ENCODE results near the gene CNGB1. TPM values are rescaled to one million over a fixed set of nuclear protein-coding genes. Genes with fewer than 3 reads are reported as not detected.

The CNGB1 gene
- total RNA-seq, 4 donors from 2014 or later: 0.14 to 1.9 (median 0.87) TPM

DNA sequence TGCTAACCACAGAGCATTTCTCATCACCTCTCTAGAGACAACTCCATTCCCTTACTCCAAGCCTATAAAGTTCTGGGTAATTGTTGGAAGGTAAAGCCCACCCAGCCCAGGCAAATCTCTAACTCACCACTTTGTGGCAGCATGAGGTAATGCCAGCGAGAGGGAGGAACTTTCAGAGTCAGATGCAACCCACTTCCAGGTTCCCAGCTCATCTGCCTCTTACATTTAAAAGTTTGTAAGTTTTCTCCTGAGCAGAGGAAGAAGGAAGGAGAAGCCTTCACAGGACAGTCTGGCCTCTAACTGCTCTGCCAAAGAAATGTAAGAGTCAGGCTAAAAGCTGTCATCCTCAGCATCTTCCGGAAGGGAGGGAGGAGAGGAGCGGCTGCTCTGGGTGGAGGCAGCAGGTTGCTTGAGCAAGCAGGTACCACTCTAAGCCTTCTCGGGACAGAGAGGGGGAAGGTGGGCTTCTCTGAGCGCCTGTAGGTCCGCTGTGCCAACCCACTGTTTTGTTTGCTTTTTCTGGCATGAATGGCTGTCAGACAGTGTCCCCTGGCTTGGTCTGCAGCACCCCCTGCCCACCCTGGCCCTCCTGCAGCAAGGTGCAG, 28.5 kb upstream of the CNGB1 start:
- Histone ChIP-seq H3K4me3 (peak overlapping the region; percentile 70 to 94 (median 90)), H3K9me3 (no peaks in the 10 kb centered on the region), H3K27me3 (no peaks in the 10 kb centered on the region), H3K4me1 (peaks cover 0 to 36% (median 17%) of the 10 kb centered on the region in 4 donors), H3K36me3 (peaks cover 0 to 15% (median 3%) of the 10 kb centered on the region in 4 donors), H3K27ac (peak overlapping the region; percentile 94 to 98 (median 96))
- TF ChIP-seq EP300 (IDR thresholded peaks at IDR 0.05; ENCODE audit: low read depth): no peak
- TF ChIP-seq, protein P1, sequence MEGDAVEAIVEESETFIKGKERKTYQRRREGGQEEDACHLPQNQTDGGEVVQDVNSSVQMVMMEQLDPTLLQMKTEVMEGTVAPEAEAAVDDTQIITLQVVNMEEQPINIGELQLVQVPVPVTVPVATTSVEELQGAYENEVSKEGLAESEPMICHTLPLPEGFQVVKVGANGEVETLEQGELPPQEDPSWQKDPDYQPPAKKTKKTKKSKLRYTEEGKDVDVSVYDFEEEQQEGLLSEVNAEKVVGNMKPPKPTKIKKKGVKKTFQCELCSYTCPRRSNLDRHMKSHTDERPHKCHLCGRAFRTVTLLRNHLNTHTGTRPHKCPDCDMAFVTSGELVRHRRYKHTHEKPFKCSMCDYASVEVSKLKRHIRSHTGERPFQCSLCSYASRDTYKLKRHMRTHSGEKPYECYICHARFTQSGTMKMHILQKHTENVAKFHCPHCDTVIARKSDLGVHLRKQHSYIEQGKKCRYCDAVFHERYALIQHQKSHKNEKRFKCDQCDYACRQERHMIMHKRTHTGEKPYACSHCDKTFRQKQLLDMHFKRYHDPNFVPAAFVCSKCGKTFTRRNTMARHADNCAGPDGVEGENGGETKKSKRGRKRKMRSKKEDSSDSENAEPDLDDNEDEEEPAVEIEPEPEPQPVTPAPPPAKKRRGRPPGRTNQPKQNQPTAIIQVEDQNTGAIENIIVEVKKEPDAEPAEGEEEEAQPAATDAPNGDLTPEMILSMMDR (IDR thresholded peaks at IDR 0.05): no peak
- no peak for TF ChIP-seq POLR2A (IDR thresholded peaks at IDR 0.05)
- TF ChIP-seq POLR2AphosphoS5 (IDR thresholded peaks at IDR 0.05): no peak
- in situ Hi-C loops (cut with MboI; ENCODE audit: low pct_ligation_motif_present in 1 of 4, low pct_unique_long_range_greater_than_20kb in 1 of 4, low sequenced_read_pairs in 3 of 4): no loop called here
- 11 to 14% methylated on average over 3 to 6 of the region's 6 CpGs for whole genome bisulfite sequencing, 2 donors (ENCODE audit: low coverage in 1 of 2)
- intact Hi-C loops (cut with DNase I; ENCODE audit: low total_unique reads): loop anchor here (10.0 kb wide), 1 partner anchor 425 kb away; no protein-coding TSS in a partner anchor
- DNase-seq: no peak

DNA sequence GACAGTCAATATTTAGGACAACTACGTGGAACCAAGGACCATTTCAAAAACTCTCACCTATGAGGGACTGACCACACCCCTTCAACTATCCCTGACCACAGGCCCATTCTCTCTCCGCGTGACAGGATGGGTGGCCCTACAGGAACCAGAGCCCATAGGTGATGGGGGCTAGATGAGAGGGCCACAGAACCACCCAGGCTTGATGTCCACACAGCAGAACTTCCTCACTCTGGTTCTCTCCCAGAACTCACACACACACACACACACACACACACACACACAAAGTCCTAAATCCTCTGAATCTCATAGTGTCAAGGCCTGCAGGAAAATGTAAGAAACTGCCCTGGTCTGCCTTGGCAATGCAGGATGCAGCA, 28.1 kb upstream of the CNGB1 start:
- WGBS, 2 donors (ENCODE audit: low coverage in 1 of 2): 85% methylated on average over 3 of the region's 3 CpGs; no CpG with 5 or more reads in 1 of the 2 donors
- Histone ChIP-seq H3K27ac (peak overlapping the region in 3 of 4 donors; percentile 94 to 98 (median 95)), H3K4me3 (no peak overlapping the region), H3K36me3 (peaks cover 0 to 15% (median 3%) of the 10 kb centered on the region in 4 donors), H3K4me1 (peaks cover 0 to 36% (median 17%) of the 10 kb centered on the region in 4 donors), H3K27me3 (no peaks in the 10 kb centered on the region), H3K9me3 (no peaks in the 10 kb centered on the region)
- DNase-seq: no peak
- intact Hi-C loops (cut with DNase I; ENCODE audit: low total_unique reads) (loop anchor here (10.0 kb wide), 1 partner anchor 424 kb away; no protein-coding TSS in a partner anchor), in situ Hi-C loops (cut with MboI; ENCODE audit: low pct_ligation_motif_present in 1 of 4, low pct_unique_long_range_greater_than_20kb in 1 of 4, low sequenced_read_pairs in 3 of 4) (no loop called here)
- TF ChIP-seq POLR2A (IDR thresholded peaks at IDR 0.05): no peak
- TF ChIP-seq, protein P1 (IDR thresholded peaks at IDR 0.05): no peak
- TF ChIP-seq EP300 (IDR thresholded peaks at IDR 0.05; ENCODE audit: low read depth): no peak
- TF ChIP-seq POLR2AphosphoS5 (IDR thresholded peaks at IDR 0.05): no peak

DNA sequence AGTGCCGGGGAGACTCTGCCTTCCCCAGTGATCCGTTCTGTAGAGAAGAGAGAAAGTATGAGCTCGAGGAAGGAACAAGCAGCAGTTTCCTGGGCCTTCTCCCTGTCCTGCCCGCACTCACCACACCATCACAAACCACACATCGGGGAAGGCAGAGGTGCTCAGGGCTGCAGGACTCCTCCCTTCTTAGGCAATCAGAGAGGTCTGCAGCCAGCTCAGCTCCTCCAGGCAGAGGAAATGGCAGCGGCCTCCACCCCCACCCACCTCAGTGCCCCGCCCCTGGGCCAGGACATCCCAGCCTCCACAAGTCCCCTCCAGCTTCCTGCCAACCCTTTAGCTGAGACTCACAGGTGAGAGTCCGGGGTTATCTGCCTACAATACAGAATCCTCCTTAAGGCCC, 27.6 kb upstream of the CNGB1 start:
- no peak overlapping the region for H3K4me3 ChIP-seq
- peaks cover 0 to 15% (median 3%) of the 10 kb centered on the region in 4 donors for H3K36me3 ChIP-seq
- no peaks in the 10 kb centered on the region for H3K9me3 ChIP-seq
- 63% methylated on average over 8 of the region's 8 CpGs; no CpG with 5 or more reads in 1 of the 2 donors for WGBS, 2 donors (ENCODE audit: low coverage in 1 of 2)
- H3K27me3 ChIP-seq: no peaks in the 10 kb centered on the region
- in situ Hi-C loops (cut with MboI; ENCODE audit: low pct_ligation_motif_present in 1 of 4, low pct_unique_long_range_greater_than_20kb in 1 of 4, low sequenced_read_pairs in 3 of 4) (no loop called here), intact Hi-C loops (cut with DNase I; ENCODE audit: low total_unique reads) (loop anchor here (10.0 kb wide), 1 partner anchor 424 kb away; no protein-coding TSS in a partner anchor)
- DNase-seq: peak; percentile 57
- peak overlapping the region in 1 of 4 donors; percentile 94 for H3K27ac ChIP-seq
- H3K4me1 ChIP-seq: peaks cover 0 to 36% (median 17%) of the 10 kb centered on the region in 4 donors
- TF ChIP-seq POLR2A (IDR thresholded peaks at IDR 0.05) (no peak), POLR2AphosphoS5 (IDR thresholded peaks at IDR 0.05) (no peak), EP300 (IDR thresholded peaks at IDR 0.05; ENCODE audit: low read depth) (no peak)
- TF ChIP-seq, protein P1 (IDR thresholded peaks at IDR 0.05): no peak

- WGBS, 2 donors (ENCODE audit: low coverage in 1 of 2): 96 to 100% methylated on average over 2 to 35 of the region's 36 CpGs
- Histone ChIP-seq H3K4me3 (no peak overlapping the region), H3K9me3 (no peaks in the 10 kb centered on the region), H3K36me3 (peaks cover 0 to 15% (median 3%) of the 10 kb centered on the region in 4 donors), H3K27ac (no peak overlapping the region), H3K27me3 (no peaks in the 10 kb centered on the region), H3K4me1 (peaks cover 0 to 36% (median 17%) of the 10 kb centered on the region in 4 donors)
- intact Hi-C loops (cut with DNase I; ENCODE audit: low total_unique reads): loop anchor here (10.0 kb wide), 1 partner anchor 423 kb away; no protein-coding TSS in a partner anchor
- TF ChIP-seq, protein P1 (IDR thresholded peaks at IDR 0.05): no peak
- TF ChIP-seq EP300 (IDR thresholded peaks at IDR 0.05; ENCODE audit: low read depth): no peak
- TF ChIP-seq POLR2A (IDR thresholded peaks at IDR 0.05): no peak
- TF ChIP-seq POLR2AphosphoS5 (IDR thresholded peaks at IDR 0.05): no peak
- no peak for DNase-seq
- in situ Hi-C loops (cut with MboI; ENCODE audit: low pct_ligation_motif_present in 1 of 4, low pct_unique_long_range_greater_than_20kb in 1 of 4, low sequenced_read_pairs in 3 of 4): no loop called here
Observed at GRCh38 chr16:57997528-57998265, 26.8 kb upstream of the CNGB1 start.
